GM12892 (cell line): ENCODE data around the gene RGS14.
A peak's percentile ranks its signal among the peaks of the same experiment; 100 is the strongest.
"Not testable (repeated sequence)": the region's sequence is repeated elsewhere in the genome, so short reads cannot be mapped to it uniquely, and the experiment has no call there.

Source experiments
- DNase-seq: peaks from one replicate; pipeline ENCODE4 v3.0.0; 2011; ENCODE audit not compliant: insufficient read length
- FAIRE-seq: peaks from 2 replicates; lab custom pipeline; 2011; peaks lifted over from hg19 to GRCh38; lab: Jason Lieb, UNC
- POLR2A ChIP-seq: IDR thresholded peaks from 2 replicates; pipeline ENCODE4 v1.6.1; 2011; ENCODE audit warnings: low read depth, low read length, control low read depth
- POLR2AphosphoS5 ChIP-seq: IDR thresholded peaks from 2 replicates; pipeline ENCODE4 v1.6.1; 2011; ENCODE audit warnings: low read depth, low read length, control low read depth
- TAF1 ChIP-seq: IDR thresholded peaks from 2 replicates; pipeline ENCODE4 v1.6.1; 2011; ENCODE audit warnings: low read depth, mild to moderate bottlenecking, control low read depth, low read length, borderline replicate concordance

RGS14 gene

DNA sequence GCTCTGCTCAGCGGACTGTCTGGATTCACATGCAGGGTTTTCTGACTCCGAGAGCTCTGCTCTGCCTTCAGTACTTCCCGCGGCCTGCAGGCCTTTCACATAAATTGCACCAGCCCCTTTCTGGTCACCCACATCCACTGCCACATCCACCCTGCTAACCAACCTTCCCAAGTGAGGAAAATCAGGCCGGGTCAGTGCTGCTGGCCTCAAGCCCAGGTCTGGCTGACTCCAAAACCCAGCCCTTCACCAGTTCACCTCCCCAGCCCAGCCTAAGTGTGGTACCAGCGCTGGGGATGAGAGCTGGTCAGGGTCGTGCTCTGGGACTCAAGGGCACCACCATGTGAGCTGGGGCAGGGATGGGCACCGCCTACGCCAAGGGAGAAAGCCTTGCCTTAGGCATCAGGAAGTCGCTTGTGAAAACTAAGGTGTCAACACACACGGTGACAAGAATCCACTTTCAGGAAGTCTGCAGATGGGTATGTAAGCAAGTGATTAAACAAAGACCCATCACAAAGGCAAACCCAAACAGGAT, 18.6 kb upstream of the RGS14 start:
- FAIRE-seq, result no peak
- no peak for TF ChIP-seq POLR2AphosphoS5
- no peak for TF ChIP-seq POLR2A
- no peak for TF ChIP-seq TAF1

DNA sequence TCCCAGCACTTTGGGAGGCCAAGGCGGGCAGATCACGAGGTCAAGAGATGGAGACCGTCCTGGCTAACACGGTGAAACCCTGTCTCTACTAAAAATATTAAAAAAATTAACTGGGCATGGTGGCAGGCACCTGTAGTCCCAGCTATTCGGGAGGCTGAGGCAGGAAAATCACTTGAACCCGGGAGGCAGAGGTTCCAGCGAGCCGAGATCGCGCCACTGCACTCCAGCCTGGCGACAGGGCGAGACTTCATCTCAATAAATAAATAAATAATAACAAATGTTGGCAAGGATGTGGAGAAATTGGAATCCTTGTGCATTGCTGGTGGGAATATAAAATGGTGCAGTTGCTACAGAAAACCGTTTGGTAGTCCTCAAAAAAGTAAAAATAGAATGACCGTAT, 14.7 kb upstream of the RGS14 start:
- FAIRE-seq, DNase-seq: not testable (repeated sequence)

More for the DNA sequence above, 18.6 kb upstream of the RGS14 start:
- no peak for DNase-seq

DNA sequence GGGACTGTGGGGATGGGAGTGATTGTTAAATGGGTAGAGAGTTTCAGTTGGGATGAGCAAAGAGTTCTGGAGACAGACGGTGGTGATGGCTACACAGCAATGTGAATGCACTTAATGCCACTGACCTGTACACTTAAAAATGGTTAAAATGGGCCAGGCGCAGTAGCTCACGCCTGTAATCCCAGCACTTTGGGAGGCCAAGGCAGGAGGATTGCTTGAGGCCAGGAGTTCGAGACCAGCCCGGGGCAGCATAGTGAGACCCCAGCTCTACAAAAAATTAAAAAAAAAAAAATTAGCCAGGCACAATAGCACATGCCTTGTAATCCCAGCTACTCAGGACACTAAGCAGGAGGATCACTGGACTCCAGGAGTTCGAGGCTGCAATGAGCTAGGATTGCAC, 13.9 kb upstream of the RGS14 start:
- DNase-seq, result no peak
- TF ChIP-seq POLR2A (no peak), POLR2AphosphoS5 (no peak)
- FAIRE-seq, result no peak

DNA sequence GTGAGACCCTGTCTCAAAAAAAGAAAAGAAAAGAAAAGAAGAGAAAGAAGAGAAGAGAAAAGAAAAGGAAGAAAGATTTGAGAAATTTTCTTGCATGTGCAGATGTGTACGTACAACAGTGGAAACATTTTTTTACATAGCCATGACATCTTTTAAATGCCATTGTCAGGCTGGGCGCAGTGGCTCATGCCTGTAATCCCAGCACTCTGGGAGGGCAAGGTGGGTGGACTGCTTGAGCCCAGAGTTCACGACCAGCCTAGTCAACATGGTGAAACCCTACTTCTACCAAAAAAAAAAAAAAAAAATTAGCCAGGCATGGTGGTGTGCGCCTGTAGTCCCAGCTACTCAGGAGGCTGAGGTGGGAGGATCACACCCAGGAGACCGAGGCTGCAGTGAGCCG, 12.8 kb upstream of the RGS14 start:
- FAIRE-seq, result no peak
- no peak for DNase-seq
- TF ChIP-seq POLR2A, result no peak
- no peak for TF ChIP-seq POLR2AphosphoS5
- TF ChIP-seq TAF1, result no peak

DNA sequence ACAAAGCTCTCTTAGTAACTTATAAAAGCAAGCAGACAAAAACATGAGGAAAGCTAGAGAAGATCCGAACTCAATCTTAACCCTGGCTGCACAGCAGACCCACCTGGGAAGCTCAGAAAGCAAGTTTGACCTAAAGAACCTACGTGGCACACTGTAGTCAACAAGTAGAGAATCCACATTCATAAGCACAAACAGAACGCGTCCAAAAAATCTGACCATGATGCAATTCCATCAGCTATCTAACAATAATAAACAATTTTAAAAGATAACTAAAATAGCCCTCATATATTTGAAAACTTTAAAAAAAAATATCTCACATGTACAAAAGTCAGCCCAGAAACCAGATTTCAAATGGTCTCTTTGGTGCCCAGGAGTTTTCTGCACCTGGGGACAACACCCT, 10.9 kb upstream of the RGS14 start:
- DNase-seq (no peak), FAIRE-seq (no peak)
- TF ChIP-seq POLR2AphosphoS5 (no peak), POLR2A (no peak), TAF1 (no peak)

DNA sequence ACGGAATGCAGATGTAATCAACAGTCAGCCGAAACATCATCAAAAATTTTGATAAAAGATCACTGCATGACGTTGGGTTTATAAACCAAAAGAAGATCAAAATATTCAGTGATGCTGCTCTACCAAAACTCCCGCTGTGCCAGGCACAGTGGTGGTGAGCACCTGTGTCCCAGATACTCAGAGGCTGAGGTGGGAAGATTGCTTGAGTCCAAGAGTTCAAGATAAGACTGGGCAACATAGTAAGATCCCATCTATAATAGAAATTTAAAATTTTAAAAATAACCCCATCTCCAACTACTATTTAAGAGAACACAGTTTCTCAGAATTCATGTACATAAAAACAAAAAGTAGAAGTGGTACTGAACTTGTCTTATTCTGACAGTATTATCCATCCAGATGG, 10.0 kb upstream of the RGS14 start:
- FAIRE-seq, result no peak

DNA sequence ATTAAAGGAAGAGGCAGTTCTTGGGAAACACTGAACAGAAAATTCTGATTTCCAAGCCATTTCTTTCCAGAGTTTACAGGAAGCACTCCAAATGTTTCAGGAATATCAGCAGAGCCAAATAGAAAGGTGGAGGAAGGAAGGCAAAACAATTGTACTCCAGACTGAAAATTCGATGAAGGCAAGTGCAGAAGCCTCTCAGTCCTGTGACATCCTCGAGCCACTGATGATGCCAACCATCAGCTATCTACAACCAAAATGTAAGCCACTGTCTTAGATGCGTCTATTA, 8.4 kb upstream of the RGS14 start:
- FAIRE-seq, result no peak
- no peak for TF ChIP-seq POLR2AphosphoS5
- no peak for TF ChIP-seq TAF1
- no peak for TF ChIP-seq POLR2A
- no peak for DNase-seq

More for the DNA sequence above, 10.0 kb upstream of the RGS14 start:
- TF ChIP-seq POLR2A (no peak), POLR2AphosphoS5 (no peak), TAF1 (no peak)
- DNase-seq, result no peak

DNA sequence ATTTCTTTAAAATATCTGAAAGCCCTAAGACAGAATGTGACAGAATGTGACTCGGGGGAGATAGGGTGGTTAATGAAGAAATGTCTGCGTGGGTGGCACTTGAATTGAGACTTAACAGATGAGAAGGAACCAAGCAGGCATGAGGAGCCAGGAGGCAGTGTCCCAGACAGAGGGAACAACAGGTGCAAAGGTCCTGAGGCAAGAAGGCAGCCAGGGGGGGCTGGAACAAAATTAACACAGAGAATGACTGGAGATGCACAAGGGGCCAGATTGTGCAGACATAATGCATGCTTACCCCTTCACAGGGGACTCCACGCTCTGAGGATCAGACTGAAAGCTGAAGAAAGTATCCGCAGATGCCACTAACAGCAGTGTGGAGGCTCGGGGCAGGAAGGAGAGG, 8.0 kb upstream of the RGS14 start:
- DNase-seq (no peak), FAIRE-seq (no peak)
- TF ChIP-seq POLR2A, result no peak
- TF ChIP-seq POLR2AphosphoS5, result no peak
- no peak for TF ChIP-seq TAF1

DNA sequence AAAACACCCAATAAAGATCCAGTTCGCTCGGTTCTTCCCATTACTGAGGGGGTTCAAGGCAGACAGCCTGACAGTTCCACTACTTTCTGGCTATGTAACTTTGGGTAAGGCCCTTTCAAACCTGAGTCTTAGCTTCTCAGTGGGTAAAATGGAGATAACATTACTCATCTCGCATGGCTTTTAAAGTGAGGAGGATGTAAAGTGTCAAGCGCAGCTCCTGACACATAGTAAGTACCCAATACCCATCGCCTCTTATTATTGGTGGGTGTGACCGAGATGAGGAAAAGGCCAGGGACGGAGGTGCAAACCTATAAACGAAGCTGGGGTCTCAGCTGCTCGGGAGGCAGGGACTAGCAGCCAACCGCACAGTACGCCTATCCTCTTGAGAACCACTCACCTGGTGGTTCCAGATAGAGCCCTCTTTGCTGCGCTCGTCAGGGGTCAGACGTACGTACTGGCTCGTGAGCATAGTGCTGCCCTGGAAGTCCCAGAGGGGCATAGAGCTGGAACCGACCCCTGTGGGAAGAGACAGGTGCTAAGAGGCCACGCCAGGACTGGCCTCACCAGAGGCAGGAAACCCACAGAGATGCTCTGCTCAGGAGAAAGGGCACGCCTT, 6.8 kb upstream of the RGS14 start:
- TF ChIP-seq POLR2A (0 out of 2 replicates have a peak, but pooled peaks have one; percentile 23), TAF1 (no peak)
- DNase-seq (no peak), FAIRE-seq (no peak)

DNA sequence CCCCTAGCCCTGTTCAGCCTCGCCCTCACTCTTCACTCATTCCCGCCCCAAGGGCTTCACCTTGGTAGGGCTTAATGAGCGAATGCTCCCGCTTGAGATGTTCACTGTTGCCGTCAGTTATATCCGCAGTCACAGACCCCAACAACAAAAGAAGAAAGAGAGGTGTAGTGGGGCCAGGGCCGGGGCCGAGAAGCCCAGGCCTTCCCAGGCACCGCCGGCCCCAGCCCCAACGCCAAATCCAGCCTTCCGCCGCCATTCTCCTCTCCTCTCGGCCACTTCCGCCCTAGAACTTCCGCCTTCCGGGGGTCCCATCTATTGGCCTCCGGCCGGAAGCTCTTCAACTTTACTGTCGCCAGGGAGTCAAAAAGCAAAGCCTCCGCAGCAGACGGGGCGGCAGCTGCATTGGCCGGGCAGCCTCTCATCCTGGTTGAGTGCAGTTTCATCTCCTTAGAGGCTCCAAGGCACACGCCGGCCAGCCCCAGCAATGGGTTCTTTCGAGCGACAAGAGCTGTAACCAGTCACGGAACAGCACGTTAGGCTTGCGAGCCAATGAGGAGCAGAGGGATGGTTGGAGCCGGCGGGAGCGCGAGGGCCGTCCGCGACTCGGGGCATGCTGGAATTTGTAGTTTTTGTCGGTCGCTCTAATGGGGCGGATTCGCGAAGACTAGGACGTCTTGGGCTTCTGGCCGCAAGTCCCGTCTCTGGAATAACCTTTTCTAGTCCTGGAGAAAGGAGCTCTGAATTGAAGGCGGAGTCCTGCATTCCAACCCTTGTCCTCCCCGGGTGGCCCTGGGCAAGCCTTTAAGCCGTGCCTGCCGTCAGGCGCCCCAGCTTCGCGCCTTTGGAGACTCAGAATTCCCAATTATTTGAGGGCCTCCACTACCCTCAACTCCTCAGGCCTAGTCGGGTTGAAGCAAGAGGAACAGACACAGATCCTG, 6.1 kb upstream of the RGS14 start, which contains the start of gene LMAN2:
TSS of gene LMAN2 (minus strand) at position 277 of the 938 bp plus-strand sequence. CDS start at position 256, 21 bp downstream.
- FAIRE-seq (peak; percentile 97), DNase-seq (peak; percentile 95)
- TF ChIP-seq POLR2A (peak; percentile 85), POLR2AphosphoS5 (peak; percentile 88), TAF1 (peak; percentile 91)

DNA sequence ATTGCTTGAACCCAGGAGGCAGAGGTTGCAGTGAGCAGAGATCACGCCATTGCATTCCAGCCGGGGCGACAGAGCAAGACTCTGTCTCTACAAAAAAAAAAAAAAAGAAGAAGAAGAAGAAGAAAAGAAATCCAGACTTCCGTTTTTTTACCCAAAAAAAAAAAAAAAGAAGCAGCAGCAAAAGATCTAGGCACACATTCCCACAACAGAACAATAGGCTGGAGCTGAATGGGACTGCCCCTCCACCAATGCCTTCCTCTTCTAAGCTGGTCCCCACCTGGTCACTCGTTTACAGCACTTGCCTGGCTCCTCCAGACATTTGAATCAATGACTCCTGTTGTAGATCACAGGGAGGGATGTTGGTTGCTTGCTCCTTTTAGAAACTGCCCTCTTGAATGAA, 4.6 kb upstream of the RGS14 start:
- TF ChIP-seq TAF1, result no peak
- TF ChIP-seq POLR2A, result no peak
- no peak for TF ChIP-seq POLR2AphosphoS5
- DNase-seq (no peak), FAIRE-seq (no peak)

DNA sequence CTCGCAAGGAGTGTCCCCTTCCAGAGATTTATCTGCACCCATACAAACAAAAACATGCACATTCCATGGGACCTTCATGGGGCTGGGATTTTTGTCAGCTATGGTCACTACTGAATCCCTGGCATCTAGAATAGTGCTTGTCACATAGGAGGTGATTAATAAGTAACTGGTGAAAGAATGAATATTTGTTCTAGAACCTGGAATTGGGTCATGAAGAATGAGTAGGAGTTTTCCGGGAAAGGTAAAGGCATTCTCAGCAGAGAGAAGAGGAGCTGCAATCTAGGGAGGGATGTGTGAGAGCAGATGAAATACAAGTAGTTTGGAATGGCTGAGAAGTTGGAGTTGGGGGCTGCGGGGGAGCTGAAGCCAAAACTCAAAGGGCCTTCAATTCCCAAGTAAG, 3.5 kb upstream of the RGS14 start:
- DNase-seq (no peak), FAIRE-seq (no peak)
- TF ChIP-seq POLR2AphosphoS5 (no peak), TAF1 (no peak), POLR2A (no peak)
